GM12878 (cell line): ENCODE data around the gene PFKM. TPM values are rescaled to one million over a fixed set of nuclear protein-coding genes. Genes with fewer than 3 reads are reported as not detected.

ENCODE experiments used
- ATAC-seq: fragments of 200-7000 bp; cut with Tn5 transposase; 3 replicates; pipeline ENCODE4 v1.9.1; 2020; ENCODE audit warnings: mild to moderate bottlenecking, moderate library complexity
- BruUV-seq: library from RNA; stranded (reverse); fragments of 400-500 nt; replicated peaks from 2 replicates; lab custom pipeline; 2021; lab: Mats Ljungman, UMichigan
- CTCF ChIA-PET: fragments of 300-600 bp; sonication (Branson Sonifier 250); formaldehyde crosslinking; extraction: SDS; loops from one replicate; lab custom pipeline; 2021; ENCODE audit warnings: inconsistent platforms; lab: Yijun Ruan, JAX
- POLR2A ChIA-PET: fragments of 350-600 bp; formaldehyde crosslinking; extraction: SDS; loops from one replicate; lab custom pipeline; 2021; ENCODE audit warnings: inconsistent platforms; lab: Charles Lee
- RAD21 ChIA-PET: fragments of 300-600 bp; sonication (Branson Sonifier 250); formaldehyde crosslinking; loops from one replicate; lab custom pipeline; 2023; ENCODE audit warnings: antibody characterized with exemption; ENCODE audit not compliant: unreplicated experiment; lab: Charles Lee
- SMC1A ChIA-PET: fragments of 300-600 bp; sonication (Branson Sonifier 250); formaldehyde crosslinking; loops from one replicate; lab custom pipeline; 2023; ENCODE audit not compliant: unreplicated experiment, uncharacterized antibody; lab: Charles Lee
- DNase-seq: peaks from one replicate; pipeline ENCODE4 v3.0.0-alpha.2; 2011; ENCODE audit warnings: low read depth, low spot score
- FAIRE-seq: peaks from 3 replicates; lab custom pipeline; 2011; peaks lifted over from hg19 to GRCh38; lab: Jason Lieb, UNC
- H2AFZ ChIP-seq: 2 replicates; pipeline ENCODE4 v1.6.0; 2011; ENCODE audit warnings: low read depth, low read length, control low read depth; ENCODE audit not compliant: control insufficient read depth
- H3K27ac ChIP-seq: 2 replicates; pipeline ENCODE4 v1.5.1; 2011; ENCODE audit warnings: control low read depth; ENCODE audit not compliant: control insufficient read depth, insufficient read depth
- H3K27me3 ChIP-seq, 2 experiments: replicated peaks in 1 of 2; 2 replicates each; pipeline versions ENCODE4 v1.6.0 to v1.6.1; 2011; ENCODE audit warnings: low read length in 1 of 2; ENCODE audit not compliant: control insufficient read depth in 2 of 2, insufficient read depth in 2 of 2
- H3K36me3 ChIP-seq, 2 experiments: 2 replicates each; pipeline ENCODE4 v1.5.1; 2011; ENCODE audit warnings: low read length in 1 of 2; ENCODE audit not compliant: control insufficient read depth in 2 of 2, insufficient read depth in 2 of 2
- H3K4me1 ChIP-seq: 2 replicates; pipeline ENCODE4 v1.6.1; 2011; ENCODE audit warnings: mild to moderate bottlenecking, low read length, moderate library complexity, mixed read lengths; ENCODE audit not compliant: control insufficient read depth, insufficient read depth
- H3K4me2 ChIP-seq: 2 replicates; pipeline ENCODE4 v1.6.0; 2011; ENCODE audit warnings: control low read depth; ENCODE audit not compliant: control insufficient read depth, insufficient read depth
- H3K4me3 ChIP-seq: fragments of 200-600 bp; sonication (generic); 2 replicates; pipeline ENCODE4 v1.5.1; 2016
- H3K79me2 ChIP-seq: 2 replicates; pipeline ENCODE4 v1.6.0; 2011; ENCODE audit warnings: low read length; ENCODE audit not compliant: control insufficient read depth, insufficient read depth
- H3K9ac ChIP-seq: 2 replicates; pipeline ENCODE4 v1.8.0; 2011; ENCODE audit warnings: low read length, control low read depth, mixed read lengths; ENCODE audit not compliant: control insufficient read depth, insufficient read depth
- H3K9me3 ChIP-seq: replicated peaks from 3 replicates; pipeline ENCODE4 v1.5.1; 2011; ENCODE audit warnings: mild to moderate bottlenecking, low read length; ENCODE audit not compliant: control insufficient read depth, insufficient read depth
- H4K20me1 ChIP-seq: 2 replicates; pipeline ENCODE4 v1.6.0; 2011; ENCODE audit not compliant: control insufficient read depth, insufficient read depth
- BACH1 ChIP-seq: fragments of 450-650 bp; IDR thresholded peaks from 2 replicates; pipeline ENCODE4 v1.6.1; 2017; ENCODE audit warnings: mild to moderate bottlenecking, borderline replicate concordance
- BRCA1 ChIP-seq: IDR thresholded peaks from 2 replicates; pipeline ENCODE4 v1.6.1; 2011; ENCODE audit warnings: low read depth, low read length, improper control_type of control experiment
- CBX3 ChIP-seq: fragments of 200-600 bp; sonication (generic); IDR thresholded peaks from 2 replicates; pipeline ENCODE4 v1.6.1; 2016; ENCODE audit warnings: low read depth, borderline replicate concordance
- CHD1 ChIP-seq: IDR thresholded peaks from 2 replicates; pipeline ENCODE4 v1.6.1; 2012; ENCODE audit warnings: low read depth, low read length, improper control_type of control experiment
- EGR1 ChIP-seq, 2 experiments: IDR thresholded peaks; 1 replicate in 1 of 2; 2 replicates in 1 of 2; pipeline ENCODE4 v1.6.1; 2011 to 2012; ENCODE audit warnings: low read depth in 2 of 2, low read length in 2 of 2, borderline replicate concordance in 1 of 2, mild to moderate bottlenecking in 1 of 2, moderate library complexity in 1 of 2
- ETV6 ChIP-seq, 2 experiments: fragments of 450-650 bp in 1 of 2; IDR thresholded peaks in 1 of 2; conservative IDR thresholded peaks in 1 of 2; 2 replicates each; pipeline ENCODE4 v1.6.1; 2014; ENCODE audit warnings: antibody characterized with exemption in 1 of 2, borderline replicate concordance in 1 of 2, low read depth in 1 of 2, mild to moderate bottlenecking in 1 of 2, moderate library complexity in 1 of 2
- EZH2 ChIP-seq: IDR thresholded peaks from 2 replicates; pipeline ENCODE4 v1.6.1; 2012; ENCODE audit warnings: low read depth, mild to moderate bottlenecking, control low read depth, inconsistent platforms, low read length, borderline replicate concordance; ENCODE audit not compliant: control insufficient read depth
- FOXK2 ChIP-seq: fragments of 450-650 bp; IDR thresholded peaks from 2 replicates; pipeline ENCODE4 v1.6.1; 2017; ENCODE audit warnings: mild to moderate bottlenecking, moderate library complexity
- IKZF2 ChIP-seq, 2 experiments: fragments of 450-650 bp; IDR thresholded peaks; 2 replicates each; pipeline ENCODE4 v1.6.1; 2017; ENCODE audit warnings: mild to moderate bottlenecking in 2 of 2, moderate library complexity in 2 of 2
- JUNB ChIP-seq: IDR thresholded peaks from 2 replicates; pipeline ENCODE4 v1.6.1; 2016; ENCODE audit warnings: antibody characterized with exemption, mild to moderate bottlenecking
- KAT2A ChIP-seq: conservative IDR thresholded peaks from 2 replicates; pipeline ENCODE4 v1.6.1; 2011; ENCODE audit warnings: low read depth, low read length; ENCODE audit not compliant: control insufficient read depth
- MTA2 ChIP-seq: fragments of 450-650 bp; IDR thresholded peaks from 2 replicates; pipeline ENCODE4 v1.6.1; 2016; ENCODE audit warnings: low read depth, mild to moderate bottlenecking, moderate library complexity
- MTA3 ChIP-seq: IDR thresholded peaks from 2 replicates; pipeline ENCODE4 v1.6.1; 2012; ENCODE audit warnings: low read length, inconsistent platforms, borderline replicate concordance
- NFIC ChIP-seq: IDR thresholded peaks from 2 replicates; pipeline ENCODE4 v1.6.1; 2012; ENCODE audit warnings: low read depth, mild to moderate bottlenecking, inconsistent platforms, low read length, moderate library complexity
- POLR2A ChIP-seq: IDR thresholded peaks from 2 replicates; pipeline ENCODE4 v1.6.1; 2011; ENCODE audit warnings: low read depth, mild to moderate bottlenecking, low read length
- RCOR1 ChIP-seq: conservative IDR thresholded peaks from 2 replicates; pipeline ENCODE4 v1.6.1; 2012; ENCODE audit warnings: low read depth, low read length, improper control_type of control experiment
- RFX5 ChIP-seq: IDR thresholded peaks from 2 replicates; pipeline ENCODE4 v1.6.1; 2011; ENCODE audit warnings: low read depth, low read length, improper control_type of control experiment
- RUNX3 ChIP-seq: IDR thresholded peaks from 2 replicates; pipeline ENCODE4 v1.6.1; 2012; ENCODE audit warnings: low read length, inconsistent platforms
- SMARCA5 ChIP-seq: fragments of 450-650 bp; IDR thresholded peaks from 2 replicates; pipeline ENCODE4 v1.6.1; 2017; ENCODE audit warnings: mild to moderate bottlenecking
- SMC3 ChIP-seq: IDR thresholded peaks from 2 replicates; pipeline ENCODE4 v1.6.1; 2011; ENCODE audit warnings: low read length, improper control_type of control experiment, borderline replicate concordance
- WRNIP1 ChIP-seq: IDR thresholded peaks from 2 replicates; pipeline ENCODE4 v1.6.1; 2011; ENCODE audit warnings: low read depth, low read length, improper control_type of control experiment, borderline replicate concordance
- ZBED1 ChIP-seq: IDR thresholded peaks from 2 replicates; pipeline ENCODE4 v1.6.1; 2016; ENCODE audit warnings: borderline replicate concordance
- ZBTB11 ChIP-seq: fragments of 450-650 bp; formaldehyde crosslinking; IDR thresholded peaks from 2 replicates; pipeline ENCODE4 v1.5.0; 2022; ENCODE audit warnings: mild to moderate bottlenecking, missing genetic modification characterization
- ZNF217 ChIP-seq: fragments of 450-650 bp; IDR thresholded peaks from 2 replicates; pipeline ENCODE4 v1.6.1; 2017; ENCODE audit warnings: antibody characterized with exemption, mild to moderate bottlenecking
- WGBS: methylation state at CpG from one replicate; pipeline ENCODE4 v1.1.6; 2016; ENCODE audit warnings: low lambda C conversion rate; ENCODE audit not compliant: insufficient replicate concordance, insufficient coverage; ENCODE audit errors: missing lambda C conversion rate; 5-methylcytosine and 5-hydroxymethylcytosine counted together
- in situ Hi-C: fragments of 300-500 bp; cut with MboI; formaldehyde crosslinking; loops from 9 replicates; pipeline ENCODE4 v1.14.3; 2018; ENCODE audit warnings: mixed read lengths
- intact Hi-C: fragments of 100-400 bp; cut with micrococcal nuclease; formaldehyde crosslinking; loops from one replicate; pipeline ENCODE4 v1.14.2; 2022; ENCODE audit not compliant: unreplicated experiment
- polyA plus RNA-seq, 11 experiments: library from polyadenylated mRNA; depleted of rRNA in 4 of 11; unstranded in 6 of 11; stranded (reverse) in 5 of 11; fragments of >200 nt; fragmentation: Nextera tagmentation in 4 of 11; fragmentation: Illumina TruSeq in 1 of 11; extraction: Ambion mirVana in 4 of 11; extraction: Trizol in 1 of 11; gene quantifications; 1 replicate in 1 of 11; 2 replicates in 10 of 11; pipeline versions ENCODE4 v1.2.1 to v1.2.3, GENCODE V29; 2011 to 2016; ENCODE audit warnings: inconsistent platforms in 2 of 11, missing spikeins in 2 of 11, low read depth in 1 of 11
- total RNA-seq, 4 experiments: library from RNA; depleted of rRNA in 3 of 4; stranded (reverse); fragments of >200 nt in 3 of 4; fragmentation: Illumina TruSeq in 1 of 4; extraction: Trizol in 1 of 4; gene quantifications; 2 replicates each; pipeline versions ENCODE4 v1.2.1 to v1.2.3, GENCODE V29; 2013 to 2021
- TF ChIP-seq, protein P1 (sequence below): IDR thresholded peaks from 2 replicates; pipeline ENCODE4 v1.6.1; 2012; ENCODE audit warnings: low read depth, low read length, improper control_type of control experiment

Gene PFKM
- total and polyA plus RNA-seq, 10 of the 15 experiments (the other 5 are each of a cell fraction or from before 2014, with no cell fraction given) = 27.6 to 80.0 (median 55.8) TPM

- no peak for ATAC-seq
- 91% methylated on average over 2 of the region's 2 CpGs for WGBS
- no TSS peak for BruUV-seq
These were observed 24.7 kb downstream of the PFKM start for GRCh38 chr12:48143898-48144297.

GRCh38 chr12:48145981-48146380 is 26.8 kb downstream of the PFKM start:
- no peaks in the 10 kb centered on the region for H3K27me3 ChIP-seq
- peaks cover 25 to 48% of the 10 kb centered on the region in 2 experiments for H3K36me3 ChIP-seq
- no peak overlapping the region for H2AFZ ChIP-seq
- POLR2A ChIA-PET = no interaction called here
- H4K20me1 ChIP-seq = no peaks in the 10 kb centered on the region
- H3K9me3 ChIP-seq = no peaks in the 10 kb centered on the region
- no peaks in the 10 kb centered on the region; the same call in 1 of the 2 replicates for H3K4me1 ChIP-seq
- BruUV-seq = no TSS peak
- in situ Hi-C loops (no loop called here), intact Hi-C loops (no loop called here)
- SMC1A ChIA-PET = interaction anchor here (1.6 kb wide), 1 partner anchor 9 kb away, joined by 5 read pairs; no protein-coding TSS in a partner anchor
- H3K27ac ChIP-seq = no peak overlapping the region
- H3K4me2 ChIP-seq = no peak overlapping the region
- no peak for FAIRE-seq
- RAD21 ChIA-PET = no interaction called here
- no peak overlapping the region for H3K4me3 ChIP-seq
- no peak overlapping the region for H3K9ac ChIP-seq
- no peaks in the 10 kb centered on the region for H3K79me2 ChIP-seq
- 52% methylated on average over 1 of the region's 1 CpG for WGBS
- DNase-seq = no peak
- no peak for ATAC-seq
- CTCF ChIA-PET = interaction anchor here (1.0 to 1.9 kb wide), 3 partner anchors 11 to 58 kb away, joined by 3 to 5 read pairs (median 4); partner anchors contain the start of gene ASB8
- TF ChIP-seq MTA2 = no peak
- no peak for TF ChIP-seq ZBTB11
- no peak for TF ChIP-seq WRNIP1
- no peak for TF ChIP-seq EGR1 (IDR thresholded peaks at IDR 0.05; ENCODE audit: borderline replicate concordance in 1 of 2, low read depth in 2 of 2, low read length in 2 of 2)
- TF ChIP-seq POLR2A = no peak
- no peak for TF ChIP-seq MTA3
- TF ChIP-seq RCOR1 = no peak
- TF ChIP-seq ZBED1 = no peak
- TF ChIP-seq, protein P1, sequence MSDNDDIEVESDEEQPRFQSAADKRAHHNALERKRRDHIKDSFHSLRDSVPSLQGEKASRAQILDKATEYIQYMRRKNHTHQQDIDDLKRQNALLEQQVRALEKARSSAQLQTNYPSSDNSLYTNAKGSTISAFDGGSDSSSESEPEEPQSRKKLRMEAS = no peak
- no peak for TF ChIP-seq IKZF2 (IDR thresholded peaks at IDR 0.05)

More at GRCh38 chr12:48143898-48144297, 24.7 kb downstream of the PFKM start:
- Histone ChIP-seq H3K36me3 (peaks cover 22 to 41% of the 10 kb centered on the region in 2 experiments), H3K79me2 (no peaks in the 10 kb centered on the region), H3K9me3 (no peaks in the 10 kb centered on the region), H3K9ac (no peak overlapping the region), H3K4me3 (no peak overlapping the region)
- POLR2A ChIA-PET = no interaction called here
- RAD21 ChIA-PET = no interaction called here
- DNase-seq = no peak
- CTCF ChIA-PET = no interaction called here
- intact Hi-C loops = no loop called here
- TF ChIP-seq CBX3 (no peak), RFX5 (no peak), KAT2A (no peak), RUNX3 (no peak), NFIC (no peak), JUNB (no peak), ZNF217 (no peak), CHD1 (no peak), BACH1 (no peak), SMARCA5 (no peak), ETV6 (conservative IDR thresholded peaks at IDR 0.05 in 1 of 2, IDR thresholded peaks at IDR 0.05 in 1 of 2; ENCODE audit: borderline replicate concordance in 1 of 2, low read depth in 1 of 2) (no peak), SMC3 (no peak), BRCA1 (no peak), FOXK2 (no peak), EZH2 (no peak)
- TF ChIP-seq, all 136 proteins: peak for 0
- in situ Hi-C loops = no loop called here
- SMC1A ChIA-PET = interaction anchor here (1.2 to 1.5 kb wide), 2 partner anchors 8 to 17 kb away, joined by 3 read pairs; no protein-coding TSS in a partner anchor
- Histone ChIP-seq H3K4me1 (no peaks in the 10 kb centered on the region; the same call in 1 of the 2 replicates), H3K27ac (no peak overlapping the region), H2AFZ (no peak overlapping the region), H3K27me3 (no peaks in the 10 kb centered on the region), H4K20me1 (no peaks in the 10 kb centered on the region), H3K4me2 (no peak overlapping the region)
- FAIRE-seq = no peak
